HG03039 (cell line): ENCODE results near the gene TAF1.
"Not testable (repeated sequence)": the region's sequence is repeated elsewhere in the genome, so short reads cannot be mapped to it uniquely, and the experiment has no call there.

Experiments used
- ATAC-seq: cut with Tn5 transposase; IDR thresholded peaks from one replicate; pipeline ENCODE4 v1.9.1; 2021; ENCODE audit warnings: mild to moderate bottlenecking, moderate library complexity; ENCODE audit not compliant: unreplicated experiment

TAF1 gene

GRCh38 chrX:71416260-71416659 lies 50.1 kb downstream of the TAF1 start:
- not testable (repeated sequence) for ATAC-seq

- no peak for ATAC-seq
Observed at GRCh38 chrX:71420686-71421085, 54.5 kb downstream of the TAF1 start.

- no peak for ATAC-seq
Observed at GRCh38 chrX:71432733-71433132, 66.6 kb downstream of the TAF1 start.

GRCh38 chrX:71438750-71439149 lies 72.6 kb downstream of the TAF1 start:
- ATAC-seq = no peak

- ATAC-seq = no peak
Observed at GRCh38 chrX:71439420-71439819, 73.3 kb downstream of the TAF1 start.

- no peak for ATAC-seq
Observed at GRCh38 chrX:71439896-71440295, 73.7 kb downstream of the TAF1 start.

GRCh38 chrX:71440401-71440800 lies 74.2 kb downstream of the TAF1 start:
- no peak for ATAC-seq

- ATAC-seq = not testable (repeated sequence)
Observed at GRCh38 chrX:71441809-71442208, 75.7 kb downstream of the TAF1 start.

- ATAC-seq = no peak
Observed at GRCh38 chrX:71450433-71451106, 84.4 kb downstream of the TAF1 start.

- not testable (repeated sequence) for ATAC-seq
Observed at GRCh38 chrX:71451518-71451917, 85.4 kb downstream of the TAF1 start.

- no peak for ATAC-seq
Observed at GRCh38 chrX:71453056-71453455, 86.9 kb downstream of the TAF1 start.

GRCh38 chrX:71454222-71454621 lies 88.1 kb downstream of the TAF1 start:
- no peak for ATAC-seq

GRCh38 chrX:71458866-71459265 lies 92.7 kb downstream of the TAF1 start:
- no peak for ATAC-seq

- ATAC-seq = no peak
Observed at GRCh38 chrX:71464968-71465367, 98.8 kb downstream of the TAF1 start.

GRCh38 chrX:71466979-71467523 lies 100.9 kb downstream of the TAF1 start:
- ATAC-seq = no peak

- ATAC-seq = no peak
Observed at GRCh38 chrX:71475785-71476540, 109.8 kb downstream of the TAF1 start.

- no peak for ATAC-seq
Observed at GRCh38 chrX:71482228-71482958, 116.2 kb downstream of the TAF1 start.

GRCh38 chrX:71487814-71488213 lies 121.7 kb downstream of the TAF1 start:
- no peak for ATAC-seq

- no peak for ATAC-seq
Observed at GRCh38 chrX:71489540-71489939, 123.4 kb downstream of the TAF1 start.

- ATAC-seq = peak; percentile 43
Observed at GRCh38 chrX:71492231-71493065, 126.3 kb downstream of the TAF1 start.
